K562 (cell line): ENCODE measurements around the gene PTPN18. TPM values are rescaled to one million over a fixed set of nuclear protein-coding genes. Genes with fewer than 3 reads are reported as not detected.

Experiments
- ADNP ChIP-seq: fragments of 200-800 bp; sonication (Bioruptor generic); IDR thresholded peaks from 2 replicates; pipeline ENCODE4 v1.6.1; 2016; ENCODE audit warnings: missing genetic modification characterization, missing compliant biosample characterization
- AFF4 ChIP-seq: sonication (generic); formaldehyde crosslinking; IDR thresholded peaks from 2 replicates; pipeline ENCODE4 v1.8.0; 2023; ENCODE audit warnings: mild to moderate bottlenecking, missing genetic modification reagents
- ETS1 ChIP-seq: conservative IDR thresholded peaks from 2 replicates; pipeline ENCODE4 v1.6.1; 2011; ENCODE audit warnings: low read depth, mild to moderate bottlenecking, low read length; ENCODE audit not compliant: control insufficient read depth
- FUS ChIP-seq: fragments of 200-400 bp; formaldehyde crosslinking; optimal IDR thresholded peaks from 2 replicates; pipeline ENCODE3; 2017; ENCODE audit warnings: low read depth, low read length
- KDM5B ChIP-seq: fragments of 200-600 bp; sonication (generic); IDR thresholded peaks from 2 replicates; pipeline ENCODE4 v1.6.1; 2012; ENCODE audit warnings: low read depth, mild to moderate bottlenecking, moderate library complexity, low read length, control low read depth, inconsistent platforms; ENCODE audit not compliant: insufficient replicate concordance
- KLF6 ChIP-seq: fragments of 250-450 bp; sonication (Bioruptor Pico); IDR thresholded peaks from 2 replicates; pipeline ENCODE4 v1.4.0; 2020; ENCODE audit warnings: mild to moderate bottlenecking, moderate library complexity, borderline replicate concordance
- MEIS2 ChIP-seq: fragments of 450-650 bp; IDR thresholded peaks from 2 replicates; pipeline ENCODE4 v1.6.1; 2014; ENCODE audit warnings: mild to moderate bottlenecking; ENCODE audit not compliant: partially characterized antibody
- MTA2 ChIP-seq: fragments of 450-650 bp; IDR thresholded peaks from 2 replicates; pipeline ENCODE4 v1.6.1; 2016; ENCODE audit warnings: low read depth
- NCOA6 ChIP-seq: fragments of 450-650 bp; IDR thresholded peaks from 2 replicates; pipeline ENCODE4 v1.6.1; 2017; ENCODE audit warnings: mild to moderate bottlenecking
- ZBTB40 ChIP-seq, 2 experiments: fragments of 450-650 bp in 1 of 2; sonication (generic) in 1 of 2; formaldehyde crosslinking in 1 of 2; IDR thresholded peaks; 2 replicates each; pipeline versions ENCODE4 v1.7.1 to v1.9.0; 2016 to 2022; ENCODE audit warnings: inconsistent platforms in 1 of 2, mild to moderate bottlenecking in 1 of 2, missing genetic modification reagents in 1 of 2
- polyA plus RNA-seq, 8 experiments: library from polyadenylated mRNA; depleted of rRNA in 4 of 8; stranded (reverse) in 5 of 8; unstranded in 3 of 8; fragments of >200 nt; fragmentation: Nextera tagmentation in 2 of 8; fragmentation: Illumina TruSeq in 1 of 8; extraction: Ambion mirVana in 2 of 8; extraction: Trizol in 1 of 8; gene quantifications; 2 replicates each; pipeline versions ENCODE4 v1.2.1 to v1.2.3, GENCODE V29; 2011 to 2014; ENCODE audit warnings: inconsistent platforms in 1 of 8, missing spikeins in 1 of 8
- total RNA-seq, 7 experiments: library from RNA; depleted of rRNA in 6 of 7; stranded (reverse); fragments of >200 nt in 6 of 7; fragmentation: Illumina TruSeq in 2 of 7; extraction: Trizol in 2 of 7; gene quantifications; 2 replicates each; pipeline versions ENCODE4 v1.2.1 to v1.2.3, GENCODE V29; 2011 to 2021; ENCODE audit warnings: low replicate concordance in 1 of 7
- TF ChIP-seq, protein P1 (sequence below): sonication (generic); formaldehyde crosslinking; IDR thresholded peaks from 2 replicates; pipeline ENCODE4 v1.8.0; 2022; ENCODE audit warnings: mild to moderate bottlenecking, missing genetic modification reagents

The PTPN18 gene
- total and polyA plus RNA-seq, 9 of the 15 experiments (the other 6 are each of a cell fraction or from before 2014, with no cell fraction given) = 11.6 to 90.7 (median 49.6) TPM

DNA sequence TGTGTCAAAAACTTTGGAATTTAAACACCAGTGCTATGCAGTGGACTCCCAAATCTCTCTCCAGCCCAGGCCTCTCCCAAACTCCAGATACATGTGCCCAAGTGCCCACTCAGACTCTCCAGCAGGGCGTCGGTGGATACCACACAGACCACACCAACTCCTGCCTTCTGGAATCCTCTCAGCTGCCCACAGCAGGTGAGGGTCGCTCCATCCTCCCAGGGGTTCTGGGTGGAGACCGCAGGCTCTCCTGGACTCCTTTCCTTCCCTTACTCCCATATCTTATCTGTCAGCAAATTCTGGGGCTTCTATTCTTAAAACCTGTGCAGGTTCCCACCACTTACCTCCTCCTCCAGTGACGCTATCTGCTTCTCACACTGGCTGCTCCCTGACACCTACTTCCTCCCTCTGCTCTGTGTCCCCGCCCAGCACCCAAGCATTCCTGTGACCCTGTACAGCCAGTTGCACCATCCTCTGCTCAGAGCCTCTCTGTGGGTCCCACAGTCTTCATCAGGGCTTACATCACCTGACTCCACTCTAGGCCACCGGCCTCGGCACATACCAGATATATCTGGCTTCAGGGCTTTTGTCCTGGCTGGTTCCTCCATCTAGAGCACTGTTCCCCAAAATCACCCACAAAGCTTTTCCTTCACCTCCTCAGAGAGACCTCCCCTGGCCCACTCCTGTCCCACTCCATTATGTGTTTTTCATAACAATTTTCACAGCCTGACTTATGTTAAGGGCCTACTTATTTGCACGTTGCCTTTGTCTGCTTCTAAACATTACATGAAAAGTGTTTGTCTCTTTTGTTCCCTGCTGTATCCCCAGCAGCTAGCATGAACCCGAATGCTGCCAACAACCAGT lies 15.7 kb upstream of the PTPN18 start (continued):
- TF ChIP-seq ZBTB40 (IDR thresholded peaks at IDR 0.05) = peak; percentile 21
- no peak for TF ChIP-seq ZBTB40 (CRISPR knock-in tag; IDR thresholded peaks at IDR 0.05)
- TF ChIP-seq KDM5B = no peak
- TF ChIP-seq, protein P1, sequence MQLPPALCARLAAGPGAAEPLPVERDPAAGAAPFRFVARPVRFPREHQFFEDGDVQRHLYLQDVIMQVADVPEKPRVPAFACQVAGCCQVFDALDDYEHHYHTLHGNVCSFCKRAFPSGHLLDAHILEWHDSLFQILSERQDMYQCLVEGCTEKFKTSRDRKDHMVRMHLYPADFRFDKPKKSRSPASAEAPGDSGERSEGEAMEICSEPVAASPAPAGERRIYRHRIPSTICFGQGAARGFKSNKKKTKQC = no peak
- TF ChIP-seq MEIS2 = peak; percentile 69
- no peak for TF ChIP-seq NCOA6
- TF ChIP-seq ADNP (tag) = no peak
- TF ChIP-seq ETS1 = no peak
- TF ChIP-seq MTA2 = no peak; the same call in 1 of the 2 replicates
- TF ChIP-seq KLF6 (CRISPR knock-in tag) = no peak
- no peak for TF ChIP-seq FUS
- no peak for TF ChIP-seq AFF4 (CRISPR knock-in tag)
